Right atrium auricular region (tissue), 2 donors: ENCODE data around the gene SP9. TPM values are rescaled to one million over a fixed set of nuclear protein-coding genes. Genes with fewer than 3 reads are reported as not detected.
A peak's percentile ranks its signal among the peaks of the same experiment; 100 is the strongest.

Experiments
- DNase-seq: peaks from one replicate; pipeline ENCODE4 v3.0.0-alpha.2; 2019; ENCODE audit warnings: low spot score
- H3K27ac ChIP-seq, 2 donors: fragments of 200-600 bp; sonication (generic); 1 replicate in 1 of 2; 2 replicates in 1 of 2; pipeline ENCODE4 v1.5.1; 2016 to 2019
- H3K27me3 ChIP-seq, 2 donors: fragments of 200-600 bp; sonication (generic); one replicate each; pipeline versions ENCODE4 v1.5.1 to v1.6.0; 2017 to 2019
- H3K36me3 ChIP-seq: fragments of 200-600 bp; sonication (generic); one replicate; pipeline ENCODE4 v1.5.1; 2016
- H3K4me1 ChIP-seq, 2 donors: fragments of 200-600 bp; sonication (generic); one replicate each; pipeline versions ENCODE4 v1.5.1 to v1.6.0; 2017 to 2019
- H3K4me3 ChIP-seq, 2 donors: fragments of 200-600 bp; sonication (generic); 1 replicate in 1 of 2; 2 replicates in 1 of 2; pipeline ENCODE4 v1.5.1; 2017 to 2019; ENCODE audit warnings: mild to moderate bottlenecking in 1 of 2, moderate library complexity in 1 of 2
- H3K9me3 ChIP-seq, 2 donors: fragments of 200-600 bp; sonication (generic); one replicate each; pipeline ENCODE4 v1.5.1; 2019
- CTCF ChIP-seq, 2 donors: fragments of 200-600 bp; sonication (generic); IDR thresholded peaks; one replicate each; pipeline ENCODE4 v1.5.1; 2019; ENCODE audit warnings: antibody characterized with exemption in 2 of 2
- total RNA-seq, 2 donors: library from RNA; depleted of rRNA; stranded (reverse); fragments of >200 nt; gene quantifications; one replicate each; pipeline ENCODE4 v1.1.0, GENCODE V29; 2016

SP9 gene
- total RNA-seq, 2 donors from 2014 or later = not detected

GRCh38 chr2:174339561-174340399 lies 5.0 kb downstream of the SP9 start:
- H3K4me1 ChIP-seq = peaks cover 3 to 66% of the 10 kb centered on the region in 2 donors
- peaks cover 90 to 96% of the 10 kb centered on the region in 2 donors for H3K27me3 ChIP-seq
- no peaks in the 10 kb centered on the region for H3K9me3 ChIP-seq
- H3K36me3 ChIP-seq = no peaks in the 10 kb centered on the region
- DNase-seq = no peak
- H3K27ac ChIP-seq = no peak overlapping the region
- TF ChIP-seq CTCF (IDR thresholded peaks at IDR 0.05) = no peak
- peak overlapping the region in 1 of 2 donors; percentile 2 for H3K4me3 ChIP-seq

- DNase-seq = no peak
- H3K27me3 ChIP-seq = peaks cover 84 to 87% of the 10 kb centered on the region in 2 donors
- no peak overlapping the region for H3K27ac ChIP-seq
- H3K4me1 ChIP-seq = peaks cover 3 to 58% of the 10 kb centered on the region in 2 donors
- no peak for TF ChIP-seq CTCF (IDR thresholded peaks at IDR 0.05)
- H3K9me3 ChIP-seq = no peaks in the 10 kb centered on the region
- no peaks in the 10 kb centered on the region for H3K36me3 ChIP-seq
- peak overlapping the region in 1 of 2 donors; percentile 2 for H3K4me3 ChIP-seq
Observed at GRCh38 chr2:174340400-174341292, 5.9 kb downstream of the SP9 start.

- no peaks in the 10 kb centered on the region for H3K9me3 ChIP-seq
- H3K4me1 ChIP-seq = peaks cover 3 to 50% of the 10 kb centered on the region in 2 donors
- peak; percentile 92 to 98 for TF ChIP-seq CTCF (IDR thresholded peaks at IDR 0.05)
- no peaks in the 10 kb centered on the region for H3K36me3 ChIP-seq
- H3K4me3 ChIP-seq = no peak overlapping the region
- peaks cover 79% of the 10 kb centered on the region in 2 donors for H3K27me3 ChIP-seq
- H3K27ac ChIP-seq = no peak overlapping the region
- peak; percentile 89 for DNase-seq
Observed at GRCh38 chr2:174341293-174341994, 6.7 kb downstream of the SP9 start.

- H3K27me3 ChIP-seq = peaks cover 72 to 74% of the 10 kb centered on the region in 2 donors
- H3K4me1 ChIP-seq = peaks cover 3 to 43% of the 10 kb centered on the region in 2 donors
- no peak for TF ChIP-seq CTCF (IDR thresholded peaks at IDR 0.05)
- no peak for DNase-seq
- no peaks in the 10 kb centered on the region for H3K36me3 ChIP-seq
- H3K9me3 ChIP-seq = no peaks in the 10 kb centered on the region
- no peak overlapping the region for H3K4me3 ChIP-seq
- H3K27ac ChIP-seq = no peak overlapping the region
Observed at GRCh38 chr2:174341995-174342685, 7.4 kb downstream of the SP9 start.
